HG02884 (cell line): ENCODE measurements around the gene CTCFL.
"Not testable (repeated sequence)": the region's sequence is repeated elsewhere in the genome, so short reads cannot be mapped to it uniquely, and the experiment has no call there.

ENCODE experiments used
- ATAC-seq: cut with Tn5 transposase; IDR thresholded peaks from one replicate; pipeline ENCODE4 v1.9.1; 2021; ENCODE audit warnings: mild to moderate bottlenecking, moderate library complexity; ENCODE audit not compliant: unreplicated experiment

CTCFL gene

DNA sequence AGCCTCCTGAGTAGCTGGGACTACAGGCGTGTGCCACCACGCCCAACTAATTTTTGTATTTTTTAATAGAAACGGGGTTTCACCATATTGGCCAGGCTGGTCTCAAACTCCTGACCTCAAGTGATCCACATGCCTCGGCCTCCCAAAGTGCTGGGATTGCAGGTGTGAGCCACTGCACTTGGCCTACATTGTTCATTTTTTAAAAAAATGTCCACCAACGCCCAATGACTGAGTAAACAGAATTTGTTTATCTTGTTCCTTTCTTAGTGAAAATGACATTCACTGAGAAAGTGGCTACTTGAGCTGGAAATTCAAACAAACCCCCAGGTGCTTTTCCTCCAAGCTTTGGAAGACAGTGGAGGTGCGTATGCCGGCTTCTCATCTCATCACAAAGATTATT lies 13.2 kb downstream of the CTCFL start:
- ATAC-seq = not testable (repeated sequence)

DNA sequence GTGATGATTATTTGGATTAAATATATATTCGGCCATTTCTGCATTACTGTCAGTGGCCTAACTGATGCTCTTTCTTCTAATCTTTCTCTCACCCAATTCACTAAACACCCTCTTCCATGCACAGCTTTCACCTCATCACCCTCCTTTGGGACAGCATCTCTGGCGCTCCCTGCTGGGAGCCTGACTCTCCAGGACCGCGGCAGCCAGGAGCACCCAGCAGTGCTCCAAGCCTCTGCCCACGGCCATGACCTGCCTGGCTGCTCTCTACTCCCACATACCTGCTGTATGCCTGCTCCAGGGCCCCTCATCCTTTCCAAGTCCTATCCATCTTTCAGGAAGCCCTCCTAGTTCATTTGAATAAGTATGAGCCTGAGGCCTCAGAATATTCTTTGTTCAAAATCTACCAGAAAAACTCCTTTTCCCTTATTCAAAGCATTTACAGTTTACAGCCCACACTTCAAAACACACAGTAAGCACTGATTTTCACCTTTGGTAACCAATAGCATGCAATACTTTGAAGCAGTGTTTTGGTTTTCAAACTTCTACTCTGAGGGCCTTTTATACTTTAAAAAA lies 15.2 kb downstream of the CTCFL start:
- no peak for ATAC-seq

GRCh38 chr20:57508831-57509230 lies 16.1 kb downstream of the CTCFL start:
- ATAC-seq = no peak

GRCh38 chr20:57508381-57508780 lies 16.6 kb downstream of the CTCFL start:
- ATAC-seq = no peak

DNA sequence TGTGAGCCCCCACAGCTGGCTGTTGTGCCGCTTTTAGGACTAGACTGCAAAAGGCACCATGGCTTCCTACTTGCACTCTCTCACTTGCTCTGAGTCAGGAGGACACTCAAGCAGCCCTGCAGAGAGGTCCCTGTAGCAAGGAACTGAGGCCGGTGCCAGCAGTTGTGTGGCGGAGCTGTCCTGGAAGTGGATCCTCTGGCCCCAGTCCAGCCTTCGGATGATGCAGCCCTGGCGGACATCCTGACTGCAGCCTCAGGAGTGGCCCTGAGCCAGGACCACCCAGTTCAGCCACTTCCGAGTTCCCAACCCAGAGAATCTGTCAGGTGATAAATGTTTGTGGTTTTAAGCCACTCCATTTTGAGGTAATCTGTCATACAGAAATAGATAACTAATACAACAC lies 17.5 kb downstream of the CTCFL start:
- no peak for ATAC-seq

DNA sequence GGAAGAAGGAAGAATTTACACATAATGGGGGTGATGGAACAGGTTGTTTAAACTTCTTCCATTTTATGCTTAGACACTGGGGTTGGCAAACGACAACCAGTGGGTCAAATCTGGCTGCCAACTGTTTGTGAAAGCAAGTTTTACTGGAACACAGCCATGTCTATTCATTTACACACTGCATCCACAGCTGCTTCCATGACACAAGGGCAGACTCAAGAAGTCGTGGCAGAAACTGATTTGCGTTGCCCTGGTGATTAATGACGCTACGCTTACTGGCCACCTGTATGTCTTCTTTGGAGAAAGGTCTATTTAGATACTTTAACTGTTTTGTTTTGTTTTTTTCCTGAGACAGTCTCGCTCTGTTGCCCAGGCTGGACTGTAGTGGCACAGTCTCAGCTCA lies 19.0 kb downstream of the CTCFL start:
- no peak for ATAC-seq

- ATAC-seq = no peak
Observed at GRCh38 chr20:57504411-57504810, 20.5 kb downstream of the CTCFL start.

GRCh38 chr20:57503035-57503658 lies 21.8 kb downstream of the CTCFL start:
- ATAC-seq = no peak

GRCh38 chr20:57502336-57502700 lies 22.6 kb downstream of the CTCFL start:
- no peak for ATAC-seq

DNA sequence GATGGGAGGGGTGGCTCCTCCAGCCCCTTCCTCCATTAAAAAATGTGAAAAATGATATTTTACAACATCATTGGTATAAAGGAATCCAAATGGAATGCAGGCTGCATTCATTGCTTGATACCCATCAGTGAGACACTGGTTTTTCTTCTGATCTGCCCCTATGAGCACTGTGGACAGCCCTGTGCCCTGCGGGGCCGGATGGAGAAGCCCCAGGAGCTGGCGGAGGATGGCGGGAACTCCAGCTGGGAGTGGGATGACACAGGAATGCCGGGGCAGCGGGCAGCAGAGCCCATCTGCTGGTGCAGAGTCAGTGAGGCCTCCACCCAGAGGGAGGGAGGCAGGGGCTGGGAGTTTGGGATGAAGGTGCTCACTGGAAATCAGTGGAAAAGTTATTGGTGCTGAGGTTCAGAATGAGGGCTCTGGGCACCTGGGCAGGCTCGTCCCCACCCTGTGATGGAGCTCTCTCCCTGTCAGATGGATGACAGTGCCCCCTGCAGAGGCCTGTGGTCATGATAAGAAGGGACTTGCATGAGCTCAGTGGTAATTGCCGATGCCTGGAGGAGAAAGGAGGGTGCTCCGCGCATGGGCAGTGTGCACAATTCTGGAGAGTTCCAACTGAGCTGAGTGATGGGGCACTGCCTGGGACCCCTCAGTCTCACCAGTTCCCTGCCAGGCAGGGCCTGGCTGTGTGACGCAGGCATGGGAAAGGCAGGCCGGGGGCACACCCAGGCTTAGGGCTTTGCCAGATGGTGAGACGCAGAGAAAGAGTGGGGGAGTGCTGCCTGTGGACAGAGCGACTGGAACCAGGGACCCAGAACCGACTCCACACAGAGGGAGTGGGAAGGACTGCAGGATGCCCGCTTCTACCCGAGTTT lies 23.2 kb downstream of the CTCFL start:
- ATAC-seq = no peak

- no peak for ATAC-seq
Observed at GRCh38 chr20:57500962-57501361, 24.0 kb downstream of the CTCFL start.

GRCh38 chr20:57500235-57500634 lies 24.7 kb downstream of the CTCFL start:
- no peak for ATAC-seq

- ATAC-seq = no peak
Observed at GRCh38 chr20:57499676-57500075, 25.3 kb downstream of the CTCFL start.

DNA sequence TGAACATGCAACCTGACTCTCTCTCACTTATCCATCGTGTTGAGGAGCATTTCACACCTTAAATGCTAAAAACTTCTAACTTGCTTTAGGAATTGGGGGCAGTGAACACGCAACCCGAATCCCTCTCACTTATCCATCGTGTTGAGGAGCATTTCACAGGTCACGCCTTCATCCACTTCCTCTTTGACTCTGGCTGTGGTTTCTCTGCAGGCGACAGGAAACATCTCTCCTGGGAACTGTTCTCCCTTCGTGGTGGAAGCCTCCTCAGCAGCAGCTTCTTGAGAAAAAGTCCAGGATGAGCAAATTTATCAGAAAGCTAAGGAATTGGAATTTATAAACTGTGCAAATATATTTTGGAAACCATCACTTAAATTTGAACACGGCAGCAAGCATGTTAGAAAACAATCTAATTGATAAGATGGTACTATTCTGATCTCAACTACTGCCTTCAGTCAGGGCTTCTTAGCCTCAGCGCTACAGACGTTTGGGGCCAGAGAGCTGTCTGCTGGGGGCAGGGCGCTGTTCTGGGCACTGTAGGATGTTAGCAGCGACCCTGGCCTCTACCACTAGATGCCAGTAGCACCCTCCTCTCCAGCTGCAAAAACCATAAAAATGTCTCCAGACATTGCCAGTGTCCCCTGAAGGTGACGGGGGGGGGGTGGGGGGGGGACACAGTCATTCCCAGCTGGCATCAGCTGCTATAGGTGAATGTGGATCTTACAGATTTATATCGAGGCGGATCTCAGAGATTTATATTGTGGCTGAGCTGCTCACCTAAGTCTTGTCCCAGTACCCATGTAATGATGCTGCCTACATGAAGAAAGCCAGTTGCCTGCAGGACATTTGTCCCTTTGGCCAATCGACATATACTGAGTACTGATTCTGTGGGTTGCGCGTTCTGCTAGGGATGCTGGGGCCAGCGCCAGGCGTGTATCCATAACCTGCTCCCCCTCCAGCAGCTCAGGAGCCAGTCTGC lies 26.2 kb downstream of the CTCFL start:
- no peak for ATAC-seq

DNA sequence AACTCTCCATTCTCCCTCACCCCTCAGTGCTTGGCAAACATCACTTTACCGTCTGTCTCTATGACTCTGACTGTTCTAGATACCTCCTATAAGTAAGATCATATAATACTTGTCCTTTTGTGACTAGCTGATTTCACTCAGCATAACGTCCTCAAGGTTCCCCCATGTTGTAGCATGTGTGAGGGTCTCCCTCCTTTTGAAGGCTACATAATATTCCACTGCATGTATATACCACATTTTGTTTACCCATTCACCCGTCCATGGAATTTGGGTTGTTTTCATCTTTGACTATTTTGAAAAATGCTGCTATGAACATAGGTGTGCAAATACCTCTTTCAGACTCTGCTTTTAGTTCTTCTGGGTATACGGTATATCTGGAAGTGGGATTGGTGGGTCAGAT lies 28.3 kb downstream of the CTCFL start:
- no peak for ATAC-seq

DNA sequence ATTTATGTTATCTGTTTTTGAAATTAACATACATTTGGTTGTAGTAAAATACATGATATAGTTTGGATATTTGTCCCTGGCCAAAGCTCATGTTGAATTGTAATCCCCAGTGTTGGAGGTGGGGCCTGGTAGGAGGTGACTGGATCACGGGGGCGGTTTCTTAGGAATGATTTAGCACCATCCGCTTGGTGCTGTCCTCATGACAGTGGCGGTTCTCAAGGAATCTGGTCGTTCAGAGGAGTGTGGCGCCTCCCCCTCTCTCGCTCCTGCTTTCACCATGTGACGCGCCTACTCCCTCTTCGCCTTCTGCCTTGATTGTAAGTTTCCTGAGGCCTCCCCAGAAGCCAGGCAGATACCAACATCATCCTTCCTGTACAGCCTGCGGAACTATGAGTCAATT lies 29.0 kb downstream of the CTCFL start:
- no peak for ATAC-seq

DNA sequence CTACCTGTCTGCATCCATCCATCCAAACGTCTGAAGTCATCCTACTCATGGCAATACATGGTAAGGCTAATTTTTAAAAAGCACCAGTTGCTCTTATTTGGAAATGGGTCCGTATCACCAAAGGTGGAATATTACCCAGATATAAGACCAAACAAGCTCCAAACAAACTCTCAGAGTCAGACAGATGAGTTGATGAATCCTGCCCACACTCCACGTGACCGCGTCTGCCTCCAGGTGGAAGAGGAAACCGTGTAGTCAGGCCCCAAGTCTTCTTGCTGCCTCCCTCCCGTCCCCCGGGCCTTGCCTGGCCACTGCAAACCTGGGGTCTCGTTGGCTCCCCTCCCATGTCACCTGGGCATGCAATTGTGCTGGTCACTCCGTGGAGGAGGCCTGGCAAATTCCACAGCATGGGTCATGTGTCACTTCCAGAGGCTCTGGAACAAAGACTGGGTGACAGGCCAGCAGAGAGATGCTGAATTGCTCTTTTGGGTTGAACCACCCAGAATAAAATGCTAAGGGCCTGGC lies 31.8 kb downstream of the CTCFL start:
- no peak for ATAC-seq

- ATAC-seq = no peak
Observed at GRCh38 chr20:57491373-57491772, 33.6 kb downstream of the CTCFL start.

DNA sequence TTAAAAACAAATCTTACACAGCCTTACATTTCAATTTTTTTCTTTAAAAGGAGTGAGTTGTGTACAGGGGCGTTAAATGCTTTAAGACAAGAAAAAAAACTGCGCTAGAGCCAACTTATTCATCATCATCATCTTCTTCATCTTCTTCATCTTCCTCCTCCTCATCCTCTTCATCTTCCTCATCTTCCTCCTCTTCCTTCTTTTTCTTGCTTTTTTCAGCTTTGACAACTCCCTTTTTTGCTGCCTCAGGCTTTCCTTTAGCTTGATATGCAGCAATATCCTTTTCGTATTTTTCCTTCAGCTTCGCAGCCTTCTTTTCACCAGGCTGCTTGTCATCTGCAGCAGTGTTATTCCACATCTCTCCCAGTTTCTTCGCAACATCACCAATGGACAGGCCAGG lies 36.7 kb downstream of the CTCFL start:
- not testable (repeated sequence) for ATAC-seq

- no peak for ATAC-seq
Observed at GRCh38 chr20:57485770-57486169, 39.2 kb downstream of the CTCFL start.

DNA sequence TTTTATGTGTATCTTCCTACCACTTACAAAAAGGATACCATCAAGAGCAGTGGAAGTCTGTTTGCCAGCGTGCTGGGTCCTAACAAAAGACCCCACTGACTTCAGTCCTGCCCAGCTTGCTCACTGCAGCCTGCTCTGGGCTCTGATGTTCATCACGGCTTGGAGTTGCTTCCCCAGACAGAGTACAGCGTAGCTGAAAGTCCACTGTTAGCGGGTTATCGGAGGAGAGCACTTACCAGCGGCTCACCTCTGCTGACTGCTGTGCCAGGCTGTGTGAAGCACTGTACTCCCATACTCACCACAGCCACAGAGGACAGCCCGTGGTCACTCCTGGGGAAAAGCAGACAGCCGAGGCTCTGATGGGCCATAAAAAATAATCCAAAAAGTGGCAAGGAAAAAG lies 40.2 kb downstream of the CTCFL start:
- no peak for ATAC-seq
